KOPT-K1 (cell line): ENCODE results near the gene RBM4B.
"Not testable (repeated sequence)": the region's sequence is repeated elsewhere in the genome, so short reads cannot be mapped to it uniquely, and the experiment has no call there.

ENCODE experiments used
- H3K27ac ChIP-seq: fragments of 200-600 bp; sonication (generic); 2 replicates; pipeline ENCODE4 v1.5.1; 2016; ENCODE audit warnings: antibody characterized with exemption, mild to moderate bottlenecking, low read depth, low read length; ENCODE audit not compliant: poor library complexity, severe bottlenecking
- H3K36me3 ChIP-seq: fragments of 200-600 bp; sonication (generic); 2 replicates; pipeline ENCODE4 v1.5.1; 2017; ENCODE audit warnings: antibody characterized with exemption, mild to moderate bottlenecking, low read length, moderate library complexity; ENCODE audit not compliant: insufficient read depth
- H3K9me3 ChIP-seq: fragments of 200-600 bp; sonication (generic); 2 replicates; pipeline ENCODE4 v1.5.1; 2017; ENCODE audit warnings: antibody characterized with exemption, low read length, mild to moderate bottlenecking; ENCODE audit not compliant: insufficient read depth, poor library complexity, severe bottlenecking

Gene RBM4B

DNA sequence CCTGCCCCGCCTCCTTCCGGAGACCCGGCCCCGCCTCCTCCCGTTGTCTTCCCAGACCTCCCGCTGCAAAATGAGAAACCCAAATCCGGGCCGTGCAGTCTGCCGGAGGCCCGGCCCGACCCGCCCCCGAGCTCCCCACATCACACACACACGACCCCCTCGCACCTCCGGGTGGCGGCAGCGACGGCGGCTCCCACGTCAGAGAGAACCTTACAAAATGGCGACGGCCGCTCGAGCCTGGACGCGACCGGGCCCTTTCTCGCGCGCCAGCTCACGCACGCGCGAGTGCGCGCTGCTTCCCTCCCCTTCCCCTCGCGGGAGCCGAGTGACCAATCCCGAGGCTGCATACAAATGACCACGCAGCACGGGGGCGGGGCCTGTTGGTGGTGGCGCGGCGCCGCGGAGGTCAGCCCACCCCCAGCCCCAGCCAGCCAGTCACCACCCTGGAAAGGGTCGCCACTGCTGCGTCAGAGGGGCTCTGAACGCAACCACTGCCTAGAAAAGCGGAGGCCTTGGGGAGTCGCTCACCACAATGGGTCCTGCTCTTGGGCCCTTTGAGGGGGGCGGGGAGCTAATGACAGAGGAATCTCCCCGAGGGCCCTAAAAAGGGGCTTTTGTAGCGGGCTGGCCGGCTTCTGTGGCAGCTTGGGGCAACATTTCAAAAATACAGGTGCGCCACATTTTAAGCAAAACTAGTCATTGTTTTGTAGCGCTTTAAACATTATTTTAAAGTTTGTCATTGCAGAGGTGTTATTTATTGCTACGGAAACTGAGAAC is at the start of gene RBM4B:
RBM4B (minus strand) TSS at position 289 of the 777 bp plus-strand sequence. CDS start 808 bp downstream, outside the sequence.
- Histone ChIP-seq H3K27ac (peak within 1 kb of the TSS; percentile 65), H3K9me3 (no peaks in the 10 kb centered on the region), H3K36me3 (peaks cover 12% of the 10 kb centered on the region)

DNA sequence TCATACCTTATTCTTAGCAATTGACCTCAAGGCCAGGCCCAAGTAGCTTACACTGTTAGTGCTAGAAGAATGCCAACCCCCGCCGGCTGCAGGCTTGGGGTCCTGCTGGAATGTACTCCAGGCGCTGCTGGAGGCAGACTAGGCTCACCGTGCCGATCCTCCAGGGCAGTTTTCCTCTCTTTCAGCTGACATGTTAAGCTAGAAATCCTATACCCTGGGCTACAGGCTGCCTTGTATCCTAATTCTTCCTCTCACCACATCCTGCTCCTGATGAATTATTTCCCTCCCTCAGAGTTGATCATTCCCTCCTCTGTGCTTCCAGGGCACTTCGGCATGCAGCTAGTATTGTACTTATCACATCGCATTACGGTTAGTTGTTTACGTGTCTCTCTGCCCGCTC is 48.0 kb upstream of the RBM4B start:
- Histone ChIP-seq H3K9me3 (no peaks in the 10 kb centered on the region), H3K36me3 (no peaks in the 10 kb centered on the region), H3K27ac (no peak overlapping the region)

- Histone ChIP-seq H3K36me3 (no peaks in the 10 kb centered on the region), H3K9me3 (no peaks in the 10 kb centered on the region), H3K27ac (no peak overlapping the region)
Observed at GRCh38 chr11:66725114-66725513, 47.4 kb upstream of the RBM4B start.

DNA sequence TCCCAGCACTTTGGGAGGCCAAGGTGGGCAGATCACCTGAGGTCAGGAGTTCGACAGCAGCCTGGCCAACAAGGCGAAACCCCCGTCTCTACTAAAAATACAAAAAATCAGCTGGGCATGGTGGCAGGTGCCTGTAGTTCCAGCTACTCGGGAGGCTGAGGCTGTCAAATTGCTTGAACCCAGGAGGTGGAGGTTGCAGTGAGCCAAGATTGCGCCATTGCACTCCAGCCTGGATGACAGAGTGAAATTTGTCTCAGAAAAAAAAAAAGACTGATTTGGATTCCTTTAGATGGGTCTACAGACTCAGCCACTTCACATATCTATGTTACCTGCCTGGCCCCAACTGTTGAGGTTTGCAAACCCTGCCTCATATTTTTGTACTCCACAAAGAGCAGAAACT is 46.5 kb upstream of the RBM4B start:
- not testable (repeated sequence) for H3K36me3 ChIP-seq, H3K9me3 ChIP-seq
- peak overlapping the region; percentile 7 for H3K27ac ChIP-seq

GRCh38 chr11:66723693-66724092 is 46.0 kb upstream of the RBM4B start:
- H3K27ac ChIP-seq = no peak overlapping the region
- no peaks in the 10 kb centered on the region for H3K36me3 ChIP-seq
- H3K9me3 ChIP-seq = no peaks in the 10 kb centered on the region

DNA sequence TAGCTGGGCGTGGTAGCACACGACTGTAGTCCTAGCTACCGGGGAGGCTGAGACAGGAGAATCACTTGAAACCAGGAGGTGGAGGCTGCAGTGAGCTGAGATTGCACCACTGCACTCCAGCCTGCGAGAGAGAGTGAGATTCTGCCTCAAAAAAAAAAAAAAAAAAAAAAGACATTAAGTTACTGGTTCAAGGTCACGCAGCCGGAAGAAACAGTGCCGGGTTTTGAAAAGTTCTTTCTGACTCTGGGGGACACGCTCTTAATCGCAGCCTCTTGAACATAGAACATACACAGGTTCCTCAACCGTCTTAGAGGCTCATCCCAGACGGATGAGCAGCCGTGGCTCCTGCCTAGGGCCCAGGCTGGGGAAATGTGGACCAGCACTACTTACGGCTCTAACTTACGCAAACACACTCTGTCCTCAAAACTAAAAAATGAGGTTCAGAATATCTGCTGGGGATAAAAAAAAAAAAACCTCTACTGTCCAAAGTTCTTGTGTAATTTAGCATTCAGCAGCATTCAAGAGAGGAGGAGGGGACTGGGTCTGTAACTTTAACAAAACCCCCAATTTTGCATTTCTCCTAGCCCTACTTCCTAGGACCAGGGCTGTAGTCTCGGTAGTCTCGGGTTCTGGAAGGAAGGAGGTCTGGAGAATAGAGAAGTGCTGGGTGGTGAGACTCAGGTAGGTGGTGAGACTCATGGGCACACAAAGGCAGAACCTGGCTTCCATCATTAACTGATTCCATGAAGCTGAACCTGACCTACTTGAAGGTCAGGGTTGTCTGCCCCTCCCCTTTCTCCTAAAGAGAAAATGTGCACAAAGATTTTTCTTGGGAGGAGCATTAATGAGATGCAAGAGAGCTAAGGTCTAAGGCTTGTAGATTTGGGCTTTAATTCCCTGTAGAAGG is 45.3 kb upstream of the RBM4B start:
- H3K36me3 ChIP-seq = no peaks in the 10 kb centered on the region
- H3K9me3 ChIP-seq = no peaks in the 10 kb centered on the region
- no peak overlapping the region for H3K27ac ChIP-seq

- Histone ChIP-seq H3K9me3 (no peaks in the 10 kb centered on the region), H3K27ac (no peak overlapping the region), H3K36me3 (no peaks in the 10 kb centered on the region)
Observed at GRCh38 chr11:66721939-66722338, 44.3 kb upstream of the RBM4B start.

DNA sequence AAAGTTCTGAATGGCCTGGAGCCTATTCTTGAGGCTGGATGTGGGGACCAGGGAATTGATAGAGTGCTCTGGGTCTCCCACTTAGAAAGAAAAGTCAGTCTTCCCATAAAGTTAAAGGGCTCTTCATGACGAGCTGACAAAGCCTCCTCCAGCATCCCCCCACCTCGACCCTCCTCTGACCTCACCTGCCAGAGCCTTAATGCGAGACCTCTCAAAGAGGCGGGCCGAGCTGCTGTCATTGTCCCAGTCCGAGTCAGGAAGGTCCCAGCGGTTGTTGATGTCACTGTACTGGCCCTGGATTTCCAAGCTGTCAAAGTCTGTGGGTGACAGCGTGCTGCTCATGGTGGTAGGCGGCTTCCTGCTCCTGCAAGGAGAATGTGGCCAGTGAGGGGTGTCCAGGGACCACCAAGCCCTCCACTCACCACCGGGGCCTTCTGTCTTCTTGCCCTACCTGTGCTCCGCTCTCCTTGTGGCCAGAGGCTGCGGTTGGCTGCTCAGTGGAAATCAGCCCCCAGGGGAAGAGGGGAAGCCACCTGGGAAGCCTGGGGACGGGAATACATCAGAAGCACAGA is 43.3 kb upstream of the RBM4B start:
- H3K27ac ChIP-seq = peak overlapping the region; percentile 83
- no peaks in the 10 kb centered on the region for H3K36me3 ChIP-seq
- H3K9me3 ChIP-seq = no peaks in the 10 kb centered on the region

GRCh38 chr11:66720223-66720898 is 42.7 kb upstream of the RBM4B start:
- Histone ChIP-seq H3K9me3 (no peaks in the 10 kb centered on the region), H3K36me3 (no peaks in the 10 kb centered on the region), H3K27ac (peak overlapping the region; percentile 83)

- no peaks in the 10 kb centered on the region for H3K36me3 ChIP-seq
- peak overlapping the region; percentile 83 for H3K27ac ChIP-seq
- no peaks in the 10 kb centered on the region for H3K9me3 ChIP-seq
Observed at GRCh38 chr11:66719111-66719872, 41.6 kb upstream of the RBM4B start.

DNA sequence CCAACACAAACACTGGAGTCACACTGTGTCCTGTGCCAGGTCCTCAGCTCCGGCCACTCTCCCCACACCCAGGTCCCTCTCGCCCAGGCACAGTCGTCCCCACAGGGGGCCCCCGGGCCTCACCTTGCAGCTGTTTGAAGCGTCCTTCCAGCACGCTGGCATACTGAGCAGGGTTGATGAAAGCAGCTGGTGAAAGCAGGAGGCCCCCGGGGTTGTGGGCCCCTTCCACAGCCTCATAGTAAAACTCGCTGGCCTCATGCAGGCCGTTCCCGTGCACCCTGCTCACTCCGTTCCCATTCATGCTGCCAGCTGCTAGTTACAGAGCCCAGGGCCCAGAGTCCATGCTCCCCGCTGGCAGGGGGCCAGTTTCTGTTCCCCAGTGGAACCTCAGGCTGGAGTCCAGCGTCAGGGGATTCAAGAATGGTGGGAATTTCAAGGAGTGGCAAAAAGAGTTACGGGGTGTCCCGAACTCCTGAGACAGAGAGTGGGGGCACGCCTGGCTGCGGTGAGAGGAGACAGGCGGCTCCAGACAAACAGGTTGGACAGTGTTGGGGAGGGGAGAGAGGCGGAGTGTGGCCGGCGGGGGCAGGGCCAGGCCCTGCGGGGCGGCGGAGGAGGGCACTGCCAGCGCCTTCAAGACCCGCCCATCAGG is 40.8 kb upstream of the RBM4B start:
- Histone ChIP-seq H3K36me3 (no peaks in the 10 kb centered on the region), H3K9me3 (no peaks in the 10 kb centered on the region), H3K27ac (peak overlapping the region; percentile 83)

DNA sequence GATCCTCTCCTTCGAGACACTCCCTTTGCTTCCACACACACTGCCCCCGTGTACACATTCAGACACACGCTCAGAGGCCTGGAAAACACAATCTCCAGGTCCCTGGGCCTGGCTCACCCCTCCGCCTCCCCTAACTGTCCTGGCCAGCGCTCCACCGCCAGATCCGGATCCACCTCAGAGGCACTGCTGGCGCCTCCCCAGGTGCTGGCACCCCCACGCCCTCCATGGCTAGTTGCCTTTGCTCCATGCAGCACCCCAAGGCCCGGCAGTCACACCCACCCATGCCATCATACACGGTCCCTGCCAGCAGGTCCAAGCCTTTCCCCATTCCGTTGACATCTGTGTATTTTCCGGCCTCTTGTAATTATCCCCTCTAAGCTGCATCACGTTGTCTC is 40.2 kb upstream of the RBM4B start:
- no peaks in the 10 kb centered on the region for H3K36me3 ChIP-seq
- H3K27ac ChIP-seq = peak overlapping the region; percentile 83
- no peaks in the 10 kb centered on the region for H3K9me3 ChIP-seq

DNA sequence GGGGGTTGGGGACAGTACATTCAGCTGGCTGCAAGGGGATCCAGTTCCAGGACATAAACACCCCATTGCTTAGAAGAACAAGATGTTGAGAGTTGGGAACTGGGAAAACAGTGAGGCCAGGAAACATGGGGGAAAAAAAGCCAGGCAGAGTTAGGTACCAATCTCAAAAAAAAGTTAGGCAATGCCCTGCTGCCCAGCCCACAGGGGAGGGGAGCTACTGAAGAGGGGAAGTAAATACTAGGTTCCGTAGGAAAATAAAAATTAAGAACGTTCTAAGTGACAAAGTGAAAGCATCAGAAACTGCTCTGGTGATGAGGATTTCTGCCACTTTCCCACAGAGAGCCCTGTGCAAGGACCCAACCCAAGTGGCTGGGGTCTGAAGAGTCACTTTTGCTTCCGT is 39.3 kb upstream of the RBM4B start:
- H3K27ac ChIP-seq = no peak overlapping the region

More for the DNA sequence above, 39.3 kb upstream of the RBM4B start:
- Histone ChIP-seq H3K36me3 (no peaks in the 10 kb centered on the region), H3K9me3 (no peaks in the 10 kb centered on the region)
